H9 (cell line): ENCODE results near the gene SP140. TPM values are rescaled to one million over a fixed set of nuclear protein-coding genes. Genes with fewer than 3 reads are reported as not detected.

Source experiments
- DNase-seq: peaks from one replicate; pipeline ENCODE4 v3.0.0-alpha.2; 2017
- H2AFZ ChIP-seq: one replicate; pipeline ENCODE4 v1.6.1; 2013; ENCODE audit warnings: mild to moderate bottlenecking, low read length, control low read depth, moderate library complexity
- H2AK5ac ChIP-seq: 2 replicates; pipeline ENCODE4 v1.6.1; 2013; ENCODE audit warnings: low read length, control low read depth, mixed read lengths; ENCODE audit not compliant: insufficient read length
- H2BK120ac ChIP-seq: one replicate; pipeline ENCODE4 v1.6.1; 2013; ENCODE audit warnings: low read depth, mild to moderate bottlenecking, low read length, control low read depth, inconsistent platforms; ENCODE audit not compliant: poor library complexity, severe bottlenecking
- H2BK12ac ChIP-seq: 2 replicates; pipeline ENCODE4 v1.6.1; 2013; ENCODE audit warnings: low read length, control low read depth, mixed read lengths, low read depth; ENCODE audit not compliant: insufficient read length
- H2BK15ac ChIP-seq: 2 replicates; pipeline ENCODE4 v1.6.1; 2013; ENCODE audit warnings: low read depth, low read length, control low read depth
- H2BK20ac ChIP-seq: one replicate; pipeline ENCODE4 v1.6.1; 2013; ENCODE audit warnings: low read depth, mild to moderate bottlenecking, low read length, control low read depth, inconsistent platforms; ENCODE audit not compliant: poor library complexity, severe bottlenecking
- H2BK5ac ChIP-seq: 2 replicates; pipeline ENCODE4 v1.6.1; 2013; ENCODE audit warnings: low read length, control low read depth, mixed read lengths; ENCODE audit not compliant: insufficient read length
- H3K14ac ChIP-seq: 2 replicates; pipeline ENCODE4 v1.6.1; 2013; ENCODE audit warnings: low read length, control low read depth; ENCODE audit not compliant: insufficient read depth
- H3K18ac ChIP-seq: 2 replicates; pipeline ENCODE4 v1.6.1; 2013; ENCODE audit warnings: low read depth, mild to moderate bottlenecking, mixed read lengths, low read length, control low read depth; ENCODE audit not compliant: insufficient read length
- H3K23ac ChIP-seq: 2 replicates; pipeline ENCODE4 v1.6.1; 2013; ENCODE audit warnings: low read length, control low read depth, mixed read lengths, low read depth; ENCODE audit not compliant: insufficient read length
- H3K23me2 ChIP-seq: 2 replicates; pipeline ENCODE4 v1.6.1; 2013; ENCODE audit warnings: low read depth, mild to moderate bottlenecking, mixed read lengths, low read length, control low read depth; ENCODE audit not compliant: insufficient read length, poor library complexity, severe bottlenecking
- H3K27ac ChIP-seq: 2 replicates; pipeline ENCODE4 v1.5.1; 2013; ENCODE audit warnings: low read length, control low read depth, mixed read lengths, low read depth; ENCODE audit not compliant: insufficient read length
- H3K27me3 ChIP-seq: 2 replicates; pipeline ENCODE4 v1.6.1; 2013; ENCODE audit warnings: low read length, control low read depth, inconsistent platforms; ENCODE audit not compliant: insufficient read depth
- H3K4ac ChIP-seq: 2 replicates; pipeline ENCODE4 v1.6.1; 2013; ENCODE audit warnings: low read depth, mild to moderate bottlenecking, control low read depth, inconsistent platforms, low read length, moderate library complexity
- H3K4me1 ChIP-seq: 2 replicates; pipeline ENCODE4 v1.6.1; 2013; ENCODE audit warnings: low read length, control low read depth, inconsistent platforms; ENCODE audit not compliant: insufficient read depth
- H3K4me2 ChIP-seq: 2 replicates; pipeline ENCODE4 v1.6.1; 2013; ENCODE audit warnings: low read length, control low read depth, mixed read lengths; ENCODE audit not compliant: insufficient read length, insufficient read depth
- H3K56ac ChIP-seq: 2 replicates; pipeline ENCODE4 v1.6.1; 2013; ENCODE audit warnings: low read depth, mild to moderate bottlenecking, mixed read lengths, low read length, control low read depth; ENCODE audit not compliant: insufficient read length
- H3K79me1 ChIP-seq: 2 replicates; pipeline ENCODE4 v1.6.1; 2013; ENCODE audit warnings: low read depth, mild to moderate bottlenecking, moderate library complexity, low read length, control low read depth, inconsistent platforms; ENCODE audit not compliant: insufficient read depth, poor library complexity, severe bottlenecking
- H3K79me2 ChIP-seq: 2 replicates; pipeline ENCODE4 v1.6.1; 2013; ENCODE audit warnings: low read length, control low read depth, inconsistent platforms; ENCODE audit not compliant: insufficient read depth
- H3K9ac ChIP-seq: 2 replicates; pipeline ENCODE4 v1.6.1; 2013; ENCODE audit warnings: low read length, control low read depth, mixed read lengths; ENCODE audit not compliant: insufficient read length; ENCODE audit errors: extremely low read depth
- H3K9me3 ChIP-seq: one replicate; pipeline ENCODE4 v1.6.1; 2013; ENCODE audit warnings: low read depth, low read length, inconsistent platforms; ENCODE audit not compliant: control insufficient read depth
- H3T11ph ChIP-seq: one replicate; pipeline ENCODE4 v1.6.1; 2013; ENCODE audit warnings: mild to moderate bottlenecking, low read length, control low read depth, inconsistent platforms
- H4K20me1 ChIP-seq: one replicate; pipeline ENCODE4 v1.6.1; 2013; ENCODE audit not compliant: control insufficient read depth, insufficient read length, insufficient read depth
- H4K5ac ChIP-seq: 2 replicates; pipeline ENCODE4 v1.6.1; 2013; ENCODE audit warnings: low read depth, mild to moderate bottlenecking, mixed read lengths, low read length, control low read depth; ENCODE audit not compliant: insufficient read length
- H4K8ac ChIP-seq: replicated peaks from 2 replicates; pipeline ENCODE4 v1.6.1; 2013; ENCODE audit warnings: low read length, control low read depth, mixed read lengths, low read depth; ENCODE audit not compliant: insufficient read length
- H4K91ac ChIP-seq: 2 replicates; pipeline ENCODE4 v1.6.1; 2013; ENCODE audit warnings: low read depth, mild to moderate bottlenecking, moderate library complexity, mixed read lengths, low read length, control low read depth; ENCODE audit not compliant: insufficient read length
- H3K27ac Mint-ChIP-seq, 3 experiments: 2 replicates in 2 of 3; 3 replicates in 1 of 3; pipeline ENCODE4 v1.8.0; 2020 to 2021; ENCODE audit warnings: mixed read lengths in 3 of 3, mild to moderate bottlenecking in 1 of 3, moderate library complexity in 1 of 3
- H3K27me3 Mint-ChIP-seq: 2 replicates; pipeline ENCODE4 v1.8.0; 2021; ENCODE audit warnings: low read depth, mild to moderate bottlenecking, moderate library complexity, mixed read lengths
- H3K36me3 Mint-ChIP-seq, 3 experiments: 2 replicates in 2 of 3; 3 replicates in 1 of 3; pipeline ENCODE4 v1.8.0; 2020 to 2021; ENCODE audit warnings: low read depth in 3 of 3, mixed read lengths in 3 of 3; ENCODE audit not compliant: insufficient read depth in 1 of 3
- H3K4me1 Mint-ChIP-seq, 2 experiments: 2 replicates each; pipeline ENCODE4 v1.8.0; 2020; ENCODE audit warnings: mixed read lengths in 2 of 2
- H3K4me3 Mint-ChIP-seq, 2 experiments: 2 replicates in 1 of 2; 3 replicates in 1 of 2; pipeline ENCODE4 v1.8.0; 2020 to 2021; ENCODE audit warnings: mild to moderate bottlenecking in 2 of 2, mixed read lengths in 2 of 2, moderate library complexity in 1 of 2
- H3K9me3 Mint-ChIP-seq, 2 experiments: 2 replicates in 1 of 2; 3 replicates in 1 of 2; pipeline ENCODE4 v1.8.0; 2020; ENCODE audit warnings: mild to moderate bottlenecking in 2 of 2, mixed read lengths in 2 of 2, moderate library complexity in 1 of 2
- WGBS: extraction: QIAGEN DNeasy Blood & Tissue Kit; methylation state at CpG from one replicate; pipeline ENCODE4 v1.1.7; 2013; ENCODE audit warnings: missing lambda C conversion rate, low lambda C conversion rate, mixed read lengths; ENCODE audit not compliant: insufficient read length; ENCODE audit errors: extremely low coverage; 5-methylcytosine and 5-hydroxymethylcytosine counted together
- total RNA-seq: library from RNA; stranded (reverse); gene quantifications from 2 replicates; pipeline ENCODE4 v1.2.1, GENCODE V29; 2021
- TF ChIP-seq, protein P1 (sequence below): fragments of 200-600 bp; sonication (generic); conservative IDR thresholded peaks from 3 replicates; pipeline ENCODE4 v1.8.0; 2021; ENCODE audit warnings: antibody characterized with exemption, mild to moderate bottlenecking

Gene SP140
- total RNA-seq, 1 experiment from 2014 or later = 0.31 TPM

DNA sequence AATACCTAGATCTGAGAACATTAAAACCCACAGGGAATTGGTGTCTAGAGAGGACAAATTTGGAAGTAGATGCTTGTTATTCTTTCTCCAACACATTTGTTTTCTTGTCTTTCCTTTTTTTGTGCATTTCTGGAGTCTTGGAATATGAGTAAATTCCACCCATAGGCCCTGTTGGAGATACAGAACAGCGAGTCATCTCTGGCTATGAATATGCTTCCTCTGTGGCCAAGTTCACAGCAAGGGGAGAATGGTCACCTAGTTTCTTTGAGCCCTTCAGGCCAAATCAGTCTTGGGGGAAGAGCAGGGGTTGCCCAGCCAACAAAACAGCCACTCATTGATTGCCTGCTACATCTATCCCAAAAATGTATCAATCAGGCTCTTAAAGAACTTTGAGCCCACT is 132.8 kb downstream of the SP140 start:
- no peaks in the 10 kb centered on the region for H3K79me1 ChIP-seq
- no peaks in the 10 kb centered on the region for H3K79me2 ChIP-seq
- no peak overlapping the region for H4K8ac ChIP-seq
- H4K5ac ChIP-seq = no peak overlapping the region
- no peak overlapping the region for H3K27ac ChIP-seq
- no CpG with 5 or more reads among the region's 1 CpG for WGBS
- H3T11ph ChIP-seq = no peak overlapping the region
- H3K14ac ChIP-seq = no peak overlapping the region
- H3K36me3 Mint-ChIP-seq = peaks cover 0 to 10% (median 2%) of the 10 kb centered on the region in 3 experiments; a peak in 5 of 7 replicates
- H3K56ac ChIP-seq = no peak overlapping the region
- no peak overlapping the region for H2BK12ac ChIP-seq
- no peak overlapping the region for H2BK15ac ChIP-seq
- no peaks in the 10 kb centered on the region for H3K23me2 ChIP-seq
- H3K9ac ChIP-seq = no peak overlapping the region
- no peak overlapping the region for H2AK5ac ChIP-seq
- no peak overlapping the region for H2AFZ ChIP-seq
- H3K4me2 ChIP-seq = no peak overlapping the region
- peaks cover 10% of the 10 kb centered on the region in 2 experiments for H3K9me3 Mint-ChIP-seq
- no peak overlapping the region for H2BK5ac ChIP-seq
- H3K4me3 Mint-ChIP-seq = no peak overlapping the region
- no peak overlapping the region for H4K91ac ChIP-seq
- TF ChIP-seq, protein P1, sequence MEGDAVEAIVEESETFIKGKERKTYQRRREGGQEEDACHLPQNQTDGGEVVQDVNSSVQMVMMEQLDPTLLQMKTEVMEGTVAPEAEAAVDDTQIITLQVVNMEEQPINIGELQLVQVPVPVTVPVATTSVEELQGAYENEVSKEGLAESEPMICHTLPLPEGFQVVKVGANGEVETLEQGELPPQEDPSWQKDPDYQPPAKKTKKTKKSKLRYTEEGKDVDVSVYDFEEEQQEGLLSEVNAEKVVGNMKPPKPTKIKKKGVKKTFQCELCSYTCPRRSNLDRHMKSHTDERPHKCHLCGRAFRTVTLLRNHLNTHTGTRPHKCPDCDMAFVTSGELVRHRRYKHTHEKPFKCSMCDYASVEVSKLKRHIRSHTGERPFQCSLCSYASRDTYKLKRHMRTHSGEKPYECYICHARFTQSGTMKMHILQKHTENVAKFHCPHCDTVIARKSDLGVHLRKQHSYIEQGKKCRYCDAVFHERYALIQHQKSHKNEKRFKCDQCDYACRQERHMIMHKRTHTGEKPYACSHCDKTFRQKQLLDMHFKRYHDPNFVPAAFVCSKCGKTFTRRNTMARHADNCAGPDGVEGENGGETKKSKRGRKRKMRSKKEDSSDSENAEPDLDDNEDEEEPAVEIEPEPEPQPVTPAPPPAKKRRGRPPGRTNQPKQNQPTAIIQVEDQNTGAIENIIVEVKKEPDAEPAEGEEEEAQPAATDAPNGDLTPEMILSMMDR = no peak
- no peaks in the 10 kb centered on the region for H3K27me3 Mint-ChIP-seq
- no peaks in the 10 kb centered on the region for H3K27me3 ChIP-seq
- H2BK120ac ChIP-seq = no peak overlapping the region
- H3K9me3 ChIP-seq = no peaks in the 10 kb centered on the region
- no peaks in the 10 kb centered on the region for H4K20me1 ChIP-seq
- H3K4ac ChIP-seq = no peak overlapping the region
- H3K4me1 Mint-ChIP-seq = no peaks in the 10 kb centered on the region; a peak in 1 of 4 replicates
- H3K4me1 ChIP-seq = no peaks in the 10 kb centered on the region
- H3K18ac ChIP-seq = no peak overlapping the region
- H3K23ac ChIP-seq = no peak overlapping the region
- no peak for DNase-seq
- no peak overlapping the region for H2BK20ac ChIP-seq
- no peak overlapping the region for H3K27ac Mint-ChIP-seq
